ENCODE data around the gene CMAS. TPM values are rescaled to one million over a fixed set of nuclear protein-coding genes. Genes with fewer than 3 reads are reported as not detected.
"Not testable (repeated sequence)": the region's sequence is repeated elsewhere in the genome, so short reads cannot be mapped to it uniquely, and the experiment has no call there.

Gene CMAS
- polyA plus RNA-seq (ENCODE audit: insufficient read length), result 28.5 TPM

GRCh38 chr12:22046090-22046967 is at the start of gene CMAS:
TSS of gene CMAS (plus strand) at chr12:22046218. CDS start at chr12:22046304, 86 bp downstream.
- DNase-seq, result peak; percentile 66

GRCh38 chr12:21998295-21998694 is 47.7 kb upstream of the CMAS start:
- DNase-seq, result no peak

- DNase-seq, result no peak
Observed at GRCh38 chr12:21998782-21999181, 47.2 kb upstream of the CMAS start.

- DNase-seq, result no peak
Observed at GRCh38 chr12:22002430-22002829, 43.6 kb upstream of the CMAS start.

GRCh38 chr12:22007794-22008193 is 38.2 kb upstream of the CMAS start:
- not testable (repeated sequence) for DNase-seq

GRCh38 chr12:22008196-22008595 is 37.8 kb upstream of the CMAS start:
- DNase-seq, result no peak

- DNase-seq, result peak; percentile 14
Observed at GRCh38 chr12:22014041-22014782, 31.8 kb upstream of the CMAS start.

GRCh38 chr12:22014783-22015144 is 31.3 kb upstream of the CMAS start:
- no peak for DNase-seq

- no peak for DNase-seq
Observed at GRCh38 chr12:22016982-22017381, 29.0 kb upstream of the CMAS start.

- no peak for DNase-seq
Observed at GRCh38 chr12:22018860-22019259, 27.2 kb upstream of the CMAS start.

GRCh38 chr12:22023489-22023888 is 22.5 kb upstream of the CMAS start:
- not testable (repeated sequence) for DNase-seq

GRCh38 chr12:22029491-22029890 is 16.5 kb upstream of the CMAS start:
- no peak for DNase-seq

- no peak for DNase-seq
Observed at GRCh38 chr12:22029991-22030390, 16.0 kb upstream of the CMAS start.

- no peak for DNase-seq
Observed at GRCh38 chr12:22032732-22033131, 13.3 kb upstream of the CMAS start.

- DNase-seq, result no peak
Observed at GRCh38 chr12:22034709-22035506, 11.1 kb upstream of the CMAS start.

GRCh38 chr12:22037947-22038346 is 8.1 kb upstream of the CMAS start:
- no peak for DNase-seq

GRCh38 chr12:22038734-22039133 is 7.3 kb upstream of the CMAS start:
- DNase-seq, result no peak

- DNase-seq, result no peak
Observed at GRCh38 chr12:22039361-22039760, 6.7 kb upstream of the CMAS start.

- no peak for DNase-seq
Observed at GRCh38 chr12:22042976-22043669, 2.9 kb upstream of the CMAS start.

GRCh38 chr12:22043943-22044342 is 2.1 kb upstream of the CMAS start:
- no peak for DNase-seq

- no peak for DNase-seq
Observed at GRCh38 chr12:22044391-22044790, 1.6 kb upstream of the CMAS start.

- DNase-seq, result no peak
Observed at GRCh38 chr12:22046968-22047390, 961 bp downstream of the CMAS start.

Data from hindlimb muscle (tissue), 1 donor.